BE2C (cell line): Measurements from ENCODE around the gene ERMP1.

Experiments
- DNase-seq: peaks from one replicate; pipeline ENCODE4 v3.0.0-alpha.2; 2020
- H3K27me3 ChIP-seq: fragments of 250-450 bp; sonication (Bioruptor Pico); 2 replicates; pipeline ENCODE4 v1.5.1; 2020; ENCODE audit warnings: mild to moderate bottlenecking
- H3K36me3 ChIP-seq: fragments of 250-450 bp; sonication (Bioruptor Pico); 2 replicates; pipeline ENCODE4 v1.5.1; 2020; ENCODE audit warnings: mild to moderate bottlenecking
- H3K4me1 ChIP-seq: fragments of 250-450 bp; sonication (Bioruptor Pico); 2 replicates; pipeline ENCODE4 v1.5.1; 2020
- H3K4me3 ChIP-seq: 2 replicates; pipeline ENCODE4 v1.5.1; 2011; ENCODE audit warnings: low read depth, low read length
- H3K9me3 ChIP-seq: fragments of 250-450 bp; sonication (Bioruptor Pico); 2 replicates; pipeline ENCODE4 v1.5.1; 2020
- CTCF ChIP-seq: IDR thresholded peaks from 2 replicates; pipeline ENCODE4 v1.5.1; 2012; ENCODE audit warnings: mild to moderate bottlenecking, low read depth, low read length

Gene ERMP1

GRCh38 chr9:5820425-5820824, 12.5 kb downstream of the ERMP1 start:
- TF ChIP-seq CTCF = no peak
- no peaks in the 10 kb centered on the region for H3K9me3 ChIP-seq
- no peaks in the 10 kb centered on the region for H3K27me3 ChIP-seq
- no peaks in the 10 kb centered on the region for H3K4me1 ChIP-seq
- DNase-seq = no peak
- H3K4me3 ChIP-seq = no peak overlapping the region
- H3K36me3 ChIP-seq = no peaks in the 10 kb centered on the region

GRCh38 chr9:5819174-5819573, 13.7 kb downstream of the ERMP1 start:
- H3K9me3 ChIP-seq = no peaks in the 10 kb centered on the region
- no peak for TF ChIP-seq CTCF
- no peak for DNase-seq
- no peaks in the 10 kb centered on the region for H3K4me1 ChIP-seq
- no peaks in the 10 kb centered on the region for H3K36me3 ChIP-seq
- no peaks in the 10 kb centered on the region for H3K27me3 ChIP-seq
- H3K4me3 ChIP-seq = no peak overlapping the region

- no peak for DNase-seq
- no peaks in the 10 kb centered on the region for H3K4me1 ChIP-seq
- no peak overlapping the region for H3K4me3 ChIP-seq
- no peaks in the 10 kb centered on the region for H3K36me3 ChIP-seq
- no peak for TF ChIP-seq CTCF
- H3K9me3 ChIP-seq = no peaks in the 10 kb centered on the region
- no peaks in the 10 kb centered on the region for H3K27me3 ChIP-seq
Measured at GRCh38 chr9:5818424-5819142, 14.3 kb downstream of the ERMP1 start.

- TF ChIP-seq CTCF = no peak
- no peak for DNase-seq
Measured at GRCh38 chr9:5817862-5818261, 15.1 kb downstream of the ERMP1 start.

GRCh38 chr9:5815461-5815860, 17.5 kb downstream of the ERMP1 start:
- TF ChIP-seq CTCF = no peak
- no peak overlapping the region for H3K4me3 ChIP-seq
- no peaks in the 10 kb centered on the region for H3K36me3 ChIP-seq
- H3K27me3 ChIP-seq = no peaks in the 10 kb centered on the region
- H3K9me3 ChIP-seq = no peaks in the 10 kb centered on the region
- DNase-seq = no peak
- H3K4me1 ChIP-seq = no peaks in the 10 kb centered on the region

More at GRCh38 chr9:5817862-5818261, 15.1 kb downstream of the ERMP1 start:
- Histone ChIP-seq H3K9me3 (no peaks in the 10 kb centered on the region), H3K4me3 (no peak overlapping the region), H3K4me1 (no peaks in the 10 kb centered on the region), H3K36me3 (no peaks in the 10 kb centered on the region), H3K27me3 (no peaks in the 10 kb centered on the region)

- no peak for DNase-seq
- Histone ChIP-seq H3K4me1 (no peaks in the 10 kb centered on the region), H3K36me3 (no peaks in the 10 kb centered on the region), H3K4me3 (no peak overlapping the region), H3K27me3 (no peaks in the 10 kb centered on the region), H3K9me3 (no peaks in the 10 kb centered on the region)
- no peak for TF ChIP-seq CTCF
Measured at GRCh38 chr9:5813824-5814223, 19.1 kb downstream of the ERMP1 start.
